Karpas-422 (cell line): ENCODE data around the gene DLST. TPM values are rescaled to one million over a fixed set of nuclear protein-coding genes. Genes with fewer than 3 reads are reported as not detected.

Source experiments
- DNase-seq: peaks from one replicate; pipeline ENCODE4 v3.0.0-alpha.2; 2015
- H2AFZ ChIP-seq: fragments of 200-600 bp; sonication (generic); 2 replicates; pipeline ENCODE4 v1.6.1; 2014; ENCODE audit warnings: antibody characterized with exemption, low read length, mixed read lengths
- H3K27ac ChIP-seq: fragments of 200-600 bp; sonication (generic); 2 replicates; pipeline ENCODE4 v1.5.1; 2014; ENCODE audit warnings: mild to moderate bottlenecking, low read length, moderate library complexity
- H3K27me3 ChIP-seq: fragments of 200-600 bp; sonication (generic); 2 replicates; pipeline ENCODE4 v1.6.1; 2014; ENCODE audit warnings: low read length, mixed read lengths
- H3K36me3 ChIP-seq: fragments of 200-600 bp; sonication (generic); 2 replicates; pipeline ENCODE4 v1.6.1; 2014; ENCODE audit warnings: low read length, mixed read lengths; ENCODE audit not compliant: insufficient read depth
- H3K4me1 ChIP-seq: fragments of 200-600 bp; sonication (generic); 2 replicates; pipeline ENCODE4 v1.6.1; 2014; ENCODE audit warnings: mild to moderate bottlenecking, low read length, mixed read lengths
- H3K4me2 ChIP-seq: fragments of 200-600 bp; sonication (generic); 2 replicates; pipeline ENCODE4 v1.6.1; 2014; ENCODE audit warnings: low read length, low read depth, mild to moderate bottlenecking; ENCODE audit not compliant: poor library complexity, severe bottlenecking
- H3K4me3 ChIP-seq: fragments of 200-600 bp; sonication (generic); 2 replicates; pipeline ENCODE4 v1.5.1; 2014; ENCODE audit warnings: mild to moderate bottlenecking, antibody characterized with exemption, low read length, mixed read lengths
- H3K79me2 ChIP-seq: fragments of 200-600 bp; sonication (generic); 2 replicates; pipeline ENCODE4 v1.6.1; 2014; ENCODE audit warnings: mild to moderate bottlenecking, low read length, mixed read lengths
- H3K9ac ChIP-seq: fragments of 200-600 bp; sonication (generic); 2 replicates; pipeline ENCODE4 v1.6.0; 2014; ENCODE audit warnings: low read length
- H3K9me2 ChIP-seq: fragments of 200-600 bp; sonication (generic), shearing (Covaris generic); replicated peaks from 2 replicates; pipeline ENCODE4 v1.6.0; 2014; ENCODE audit warnings: mild to moderate bottlenecking, low read length, moderate library complexity; ENCODE audit not compliant: insufficient read depth
- H3K9me3 ChIP-seq: fragments of 300-700, 200-600 bp; sonication (generic); 2 replicates; pipeline ENCODE4 v1.6.1; 2014; ENCODE audit warnings: low read length, mixed read lengths
- H4K20me1 ChIP-seq: fragments of 200-600 bp; sonication (generic); 2 replicates; pipeline ENCODE4 v1.6.1; 2014; ENCODE audit warnings: mild to moderate bottlenecking, antibody characterized with exemption, low read length, low read depth; ENCODE audit not compliant: insufficient read depth
- total RNA-seq: library from RNA; depleted of rRNA; stranded (reverse); fragments of >200 nt; shearing (Covaris generic); gene quantifications from 2 replicates; pipeline ENCODE4 v1.2.3, GENCODE V29; 2014; ENCODE audit warnings: low replicate concordance

The DLST gene
- total RNA-seq, 1 experiment from 2014 or later, result 105 TPM

DNA sequence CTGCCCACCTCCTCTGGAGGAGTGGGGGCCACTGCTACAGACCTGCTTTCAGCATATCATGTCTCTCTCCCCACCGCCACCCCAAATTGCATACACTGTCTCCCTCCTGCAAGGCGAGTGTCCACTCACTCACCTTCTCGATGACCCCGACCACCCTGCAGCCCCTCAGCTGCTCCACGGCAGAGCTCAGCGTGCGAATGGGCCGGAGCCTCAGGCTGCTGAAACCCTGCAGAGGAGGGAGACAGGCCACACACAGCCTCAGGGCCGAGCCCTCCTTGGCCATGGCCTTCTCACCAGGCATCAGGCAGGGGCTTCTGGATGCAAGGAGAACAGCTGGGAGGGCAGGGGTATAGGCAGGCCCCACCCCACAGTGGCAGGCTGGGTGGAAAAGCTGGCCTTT lies 36.7 kb downstream of the DLST start:
- H4K20me1 ChIP-seq, result no peaks in the 10 kb centered on the region
- H3K9ac ChIP-seq, result no peak overlapping the region

DNA sequence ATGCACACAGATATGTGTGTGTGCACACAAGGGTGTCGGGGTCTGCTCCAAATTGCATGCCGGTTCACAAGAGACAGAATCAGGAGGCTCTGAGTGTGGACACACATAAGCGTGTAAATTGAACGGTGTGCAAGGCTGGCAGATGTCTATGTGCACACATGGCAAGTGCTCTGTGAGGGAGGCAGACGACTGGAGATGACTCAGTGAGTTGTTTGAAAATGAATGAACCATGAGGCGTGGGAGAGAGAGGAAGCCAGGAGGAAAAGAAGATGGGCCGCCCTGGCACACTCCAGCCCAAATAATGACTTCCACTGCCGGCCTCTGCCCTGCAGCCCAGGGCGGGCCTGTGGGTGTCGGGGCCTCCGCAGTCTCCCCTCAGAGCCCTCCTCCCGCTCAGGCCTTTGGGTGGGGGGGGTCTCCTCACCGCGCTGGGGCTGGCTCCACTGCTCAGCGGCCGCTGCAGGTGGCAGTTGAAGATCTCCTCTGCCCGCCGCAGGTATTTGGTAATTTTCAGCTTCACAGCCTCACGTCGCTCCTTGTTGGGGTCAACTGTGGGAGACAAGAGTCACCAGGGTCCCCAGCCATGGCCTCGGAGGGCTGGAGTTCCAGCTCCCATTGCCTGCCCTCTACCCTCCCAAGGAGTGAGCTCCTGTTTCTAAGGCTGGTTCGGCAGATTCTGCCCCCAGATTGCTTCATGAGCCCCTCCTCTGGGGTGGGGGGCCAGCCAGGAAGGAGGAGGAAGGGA lies 37.9 kb downstream of the DLST start:
- Histone ChIP-seq H2AFZ (no peak overlapping the region), H3K27ac (no peak overlapping the region), H4K20me1 (no peaks in the 10 kb centered on the region), H3K79me2 (peaks cover 7% of the 10 kb centered on the region), H3K36me3 (no peaks in the 10 kb centered on the region), H3K4me3 (no peak overlapping the region), H3K27me3 (no peaks in the 10 kb centered on the region), H3K9me3 (no peaks in the 10 kb centered on the region), H3K4me1 (peaks cover 25% of the 10 kb centered on the region), H3K9ac (no peak overlapping the region), H3K4me2 (no peak overlapping the region), H3K9me2 (no peaks in the 10 kb centered on the region)
- DNase-seq, result no peak

More for the DNA sequence above, 36.7 kb downstream of the DLST start:
- Histone ChIP-seq H3K79me2 (peaks cover 7% of the 10 kb centered on the region), H3K27me3 (no peaks in the 10 kb centered on the region), H3K36me3 (no peaks in the 10 kb centered on the region), H3K4me3 (no peak overlapping the region), H3K4me1 (peaks cover 25% of the 10 kb centered on the region), H3K9me2 (no peaks in the 10 kb centered on the region), H3K4me2 (no peak overlapping the region), H3K27ac (no peak overlapping the region), H2AFZ (no peak overlapping the region), H3K9me3 (no peaks in the 10 kb centered on the region)
- no peak for DNase-seq

DNA sequence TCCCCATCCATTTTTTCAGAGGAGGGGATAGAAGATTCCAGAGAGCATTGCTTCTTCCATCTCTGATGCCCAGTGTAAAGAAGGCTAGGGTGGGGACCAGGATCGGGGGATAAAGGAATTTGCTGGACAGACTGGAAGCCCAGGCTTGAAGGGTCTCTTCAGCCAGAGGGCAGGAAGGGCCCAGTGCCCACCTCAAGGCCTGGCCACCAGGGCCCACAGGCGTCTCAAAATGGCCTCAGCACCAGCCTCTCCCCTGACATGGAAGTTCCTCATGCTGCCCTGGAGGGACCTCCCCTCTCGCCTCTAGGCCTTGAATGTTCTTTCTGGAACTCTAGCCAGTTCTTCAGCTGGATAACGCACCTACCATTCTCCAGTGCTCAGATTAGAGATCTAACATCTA lies 38.6 kb downstream of the DLST start:
- Histone ChIP-seq H3K79me2 (peaks cover 7% of the 10 kb centered on the region), H3K27ac (no peak overlapping the region), H3K27me3 (no peaks in the 10 kb centered on the region), H3K4me2 (no peak overlapping the region), H2AFZ (no peak overlapping the region), H3K36me3 (no peaks in the 10 kb centered on the region), H3K9me3 (no peaks in the 10 kb centered on the region), H3K4me3 (no peak overlapping the region), H4K20me1 (no peaks in the 10 kb centered on the region), H3K9ac (no peak overlapping the region), H3K9me2 (no peaks in the 10 kb centered on the region), H3K4me1 (peaks cover 29% of the 10 kb centered on the region)
- no peak for DNase-seq

DNA sequence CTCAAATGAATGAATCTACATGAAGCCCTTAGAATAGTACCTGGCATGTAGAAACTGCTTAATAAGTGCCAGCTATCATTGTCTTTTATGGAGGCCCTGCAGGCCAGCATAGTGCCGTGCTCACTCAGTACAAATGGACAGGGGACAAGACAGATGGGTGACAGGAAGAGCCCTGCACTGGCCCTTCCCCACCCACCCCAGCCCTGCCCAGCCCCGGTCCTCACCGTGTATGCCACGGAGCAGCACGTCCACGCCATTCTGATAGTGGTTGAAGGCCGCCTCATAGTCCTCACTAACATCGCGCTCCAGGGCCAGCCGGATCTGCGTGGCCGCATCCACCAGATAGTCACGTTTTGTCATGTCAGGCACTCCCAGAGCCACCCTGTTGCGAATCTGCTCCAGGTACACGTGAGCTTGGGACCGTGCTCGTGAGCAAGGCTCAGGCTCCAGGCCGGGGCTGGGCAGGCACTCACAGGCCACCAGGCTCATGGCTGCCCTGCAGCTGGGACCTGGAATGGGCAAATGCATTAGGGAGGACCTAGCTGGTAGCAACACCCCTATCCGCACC lies 39.4 kb downstream of the DLST start:
- no peak overlapping the region for H3K27ac ChIP-seq
- H4K20me1 ChIP-seq, result no peaks in the 10 kb centered on the region
- H3K9ac ChIP-seq, result no peak overlapping the region

DNA sequence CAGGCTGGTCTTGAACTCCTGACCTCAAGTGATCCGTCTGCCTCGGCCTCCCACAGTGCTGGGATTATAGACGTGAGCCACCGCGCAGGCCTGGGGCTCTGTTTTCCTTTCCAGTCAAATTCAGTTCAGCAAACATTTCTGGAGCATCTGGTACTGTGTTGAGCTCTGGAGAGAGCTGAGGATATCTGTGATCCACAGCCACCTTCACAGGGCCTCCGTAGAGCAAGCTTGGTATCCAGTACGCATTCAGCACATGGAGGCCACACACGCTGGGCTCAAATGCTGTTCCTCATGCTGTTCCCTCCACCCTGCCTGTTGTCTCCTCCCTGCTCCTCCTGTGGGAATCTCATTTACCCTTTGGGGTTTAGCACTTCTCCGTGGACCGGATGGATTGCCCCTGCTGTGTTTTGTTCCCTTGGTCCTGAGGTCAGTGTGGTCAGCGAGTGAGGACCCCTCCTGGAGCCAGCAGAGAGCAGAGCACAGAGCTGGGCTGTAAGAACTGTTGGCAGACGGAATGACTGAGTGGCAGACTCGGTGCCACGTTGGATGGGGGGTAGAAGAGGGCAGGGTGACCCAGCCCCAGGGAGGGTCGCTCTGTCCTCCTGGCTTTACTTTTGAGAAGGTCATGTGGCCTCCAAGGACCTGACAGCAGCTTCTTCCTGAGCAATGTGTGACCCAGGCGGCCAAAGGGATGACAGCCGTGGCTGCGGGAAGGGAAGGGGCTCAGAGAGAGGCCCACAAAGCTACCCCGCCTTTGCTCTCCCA lies 40.5 kb downstream of the DLST start:
- no peaks in the 10 kb centered on the region for H3K9me2 ChIP-seq
- H3K9ac ChIP-seq, result peak overlapping the region; percentile 83
- peaks cover 7% of the 10 kb centered on the region for H3K79me2 ChIP-seq
- no peak overlapping the region for H2AFZ ChIP-seq
- H3K27ac ChIP-seq, result peak overlapping the region; percentile 65
- no peaks in the 10 kb centered on the region for H3K9me3 ChIP-seq
- H3K4me3 ChIP-seq, result peak overlapping the region; percentile 72
- no peaks in the 10 kb centered on the region for H3K27me3 ChIP-seq
- peak overlapping the region; percentile 73 for H3K4me2 ChIP-seq
- peaks cover 23% of the 10 kb centered on the region for H3K4me1 ChIP-seq
- H3K36me3 ChIP-seq, result no peaks in the 10 kb centered on the region
- no peak for DNase-seq
- H4K20me1 ChIP-seq, result no peaks in the 10 kb centered on the region

More for the DNA sequence above, 39.4 kb downstream of the DLST start:
- Histone ChIP-seq H3K4me3 (no peak overlapping the region), H3K79me2 (peaks cover 7% of the 10 kb centered on the region), H3K27me3 (no peaks in the 10 kb centered on the region), H3K9me3 (no peaks in the 10 kb centered on the region), H2AFZ (no peak overlapping the region), H3K4me1 (peaks cover 23% of the 10 kb centered on the region), H3K9me2 (no peaks in the 10 kb centered on the region), H3K4me2 (no peak overlapping the region), H3K36me3 (no peaks in the 10 kb centered on the region)
- no peak for DNase-seq

DNA sequence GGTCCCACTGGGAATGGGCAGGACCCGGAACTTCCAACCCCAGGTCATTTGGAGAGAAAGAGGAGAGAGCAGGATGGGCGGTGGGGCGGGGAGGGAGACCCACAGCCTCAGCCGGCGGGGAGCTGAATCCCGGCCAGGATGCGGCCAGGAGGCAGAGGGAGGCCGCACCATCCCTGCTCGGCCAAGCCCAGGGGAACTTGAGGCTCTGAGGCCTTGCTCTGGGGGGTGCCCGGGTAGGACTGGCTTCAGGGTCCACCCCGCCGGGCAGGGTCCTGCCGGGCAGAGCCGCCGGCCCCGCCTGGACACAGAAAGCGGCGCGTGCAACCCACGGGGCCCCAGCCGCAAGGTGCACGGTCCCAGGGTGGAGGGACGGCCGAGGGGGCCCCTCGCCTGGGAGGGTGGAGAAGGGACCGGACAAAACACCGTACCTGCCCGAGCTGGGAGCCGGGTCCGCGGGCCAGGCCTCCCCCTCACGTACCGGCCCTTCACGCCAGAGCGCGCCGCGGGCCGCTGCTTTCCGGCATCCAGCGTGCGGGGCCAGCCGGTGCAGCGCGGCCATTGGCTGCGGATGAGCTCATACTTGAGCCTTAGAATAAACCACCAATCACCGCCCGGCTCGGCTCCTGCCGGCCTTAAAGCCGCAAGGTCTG lies 41.2 kb downstream of the DLST start, which contains the start of gene RPS6KL1:
TSS of gene RPS6KL1 (minus strand) at position 509 of the 650 bp plus-strand sequence. CDS start 1,719 bp downstream, outside the sequence.
- Histone ChIP-seq H3K4me1 (peaks cover 23% of the 10 kb centered on the region), H3K79me2 (peaks cover 7% of the 10 kb centered on the region), H3K9me3 (no peaks in the 10 kb centered on the region), H2AFZ (no peak within 1 kb of the TSS), H3K4me2 (peak within 1 kb of the TSS; percentile 73), H3K27ac (peak within 1 kb of the TSS; percentile 65), H3K36me3 (no peaks in the 10 kb centered on the region), H4K20me1 (no peaks in the 10 kb centered on the region), H3K27me3 (no peaks in the 10 kb centered on the region), H3K4me3 (peak within 1 kb of the TSS; percentile 72), H3K9ac (peak within 1 kb of the TSS; percentile 83), H3K9me2 (no peaks in the 10 kb centered on the region)
- peak; percentile 92 for DNase-seq

DNA sequence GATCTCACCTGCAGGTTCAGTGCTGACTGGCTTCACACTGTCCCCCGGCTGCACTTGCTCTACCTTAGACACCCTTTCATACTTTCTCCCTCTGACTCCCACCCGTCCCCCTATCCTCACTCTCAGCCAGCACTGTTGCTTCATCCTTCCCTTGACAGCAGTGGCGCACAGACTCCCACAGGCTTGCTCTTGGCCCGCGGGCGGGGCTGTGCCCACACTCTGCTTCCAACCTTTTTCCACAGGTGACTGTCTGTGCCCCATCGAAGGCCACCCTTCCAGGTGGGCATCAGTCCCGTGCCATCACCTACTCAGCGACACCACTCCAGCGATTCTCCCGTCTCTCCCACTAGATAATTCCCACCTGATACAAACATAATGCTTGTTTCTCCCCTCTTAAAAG lies 42.3 kb downstream of the DLST start:
- H2AFZ ChIP-seq, result no peak overlapping the region
- DNase-seq, result no peak
- H3K9ac ChIP-seq, result no peak overlapping the region
- peaks cover 7% of the 10 kb centered on the region for H3K79me2 ChIP-seq
- H3K4me2 ChIP-seq, result peak overlapping the region; percentile 24
- no peaks in the 10 kb centered on the region for H3K36me3 ChIP-seq
- H3K4me1 ChIP-seq, result peaks cover 26% of the 10 kb centered on the region
- H3K27me3 ChIP-seq, result no peaks in the 10 kb centered on the region
- H3K9me2 ChIP-seq, result no peaks in the 10 kb centered on the region
- H3K27ac ChIP-seq, result peak overlapping the region; percentile 34; the same call in 1 of the 2 replicates
- H3K9me3 ChIP-seq, result no peaks in the 10 kb centered on the region
- H3K4me3 ChIP-seq, result no peak overlapping the region
- H4K20me1 ChIP-seq, result no peaks in the 10 kb centered on the region
